ENCODE results near the gene SYNM.

SYNM gene

DNA sequence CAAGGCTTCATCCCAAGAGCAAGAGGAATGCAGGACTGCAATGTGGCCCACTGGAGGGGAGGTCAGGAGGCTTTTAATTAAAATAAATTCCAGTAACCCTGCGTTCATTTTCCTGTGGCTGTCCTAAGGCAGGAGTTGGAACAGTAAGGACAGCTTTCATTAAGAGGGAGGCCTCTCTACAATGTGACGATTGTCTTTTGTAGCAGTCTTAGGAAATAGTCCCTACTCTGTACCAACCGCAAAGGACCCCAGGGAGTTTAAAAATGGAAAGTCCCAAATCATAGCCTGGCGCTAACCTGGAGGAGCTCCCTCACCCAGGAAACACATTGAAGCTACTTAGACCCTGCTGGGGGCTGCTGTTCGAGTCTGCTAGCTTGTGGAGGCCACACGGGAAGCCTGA, 62.8 kb downstream of the SYNM start:
- Histone ChIP-seq H3K36me3 (ENCODE audit: insufficient read depth, low read length) (peaks cover 14% of the 10 kb centered on the region), H3K4me2 (ENCODE audit: low read length) (no peak overlapping the region), H3K4me1 (ENCODE audit: control insufficient read depth, insufficient read depth, low read length) (no peaks in the 10 kb centered on the region), H3K27me3 (ENCODE audit: control insufficient read depth, insufficient read depth, low read length) (no peaks in the 10 kb centered on the region), H3K9me3 (replicated peaks; ENCODE audit: low read length) (no peaks in the 10 kb centered on the region), H3K4me3 (ENCODE audit: low read length) (no peak overlapping the region), H3K9ac (ENCODE audit: low read depth, low read length) (no peak overlapping the region)

DNA sequence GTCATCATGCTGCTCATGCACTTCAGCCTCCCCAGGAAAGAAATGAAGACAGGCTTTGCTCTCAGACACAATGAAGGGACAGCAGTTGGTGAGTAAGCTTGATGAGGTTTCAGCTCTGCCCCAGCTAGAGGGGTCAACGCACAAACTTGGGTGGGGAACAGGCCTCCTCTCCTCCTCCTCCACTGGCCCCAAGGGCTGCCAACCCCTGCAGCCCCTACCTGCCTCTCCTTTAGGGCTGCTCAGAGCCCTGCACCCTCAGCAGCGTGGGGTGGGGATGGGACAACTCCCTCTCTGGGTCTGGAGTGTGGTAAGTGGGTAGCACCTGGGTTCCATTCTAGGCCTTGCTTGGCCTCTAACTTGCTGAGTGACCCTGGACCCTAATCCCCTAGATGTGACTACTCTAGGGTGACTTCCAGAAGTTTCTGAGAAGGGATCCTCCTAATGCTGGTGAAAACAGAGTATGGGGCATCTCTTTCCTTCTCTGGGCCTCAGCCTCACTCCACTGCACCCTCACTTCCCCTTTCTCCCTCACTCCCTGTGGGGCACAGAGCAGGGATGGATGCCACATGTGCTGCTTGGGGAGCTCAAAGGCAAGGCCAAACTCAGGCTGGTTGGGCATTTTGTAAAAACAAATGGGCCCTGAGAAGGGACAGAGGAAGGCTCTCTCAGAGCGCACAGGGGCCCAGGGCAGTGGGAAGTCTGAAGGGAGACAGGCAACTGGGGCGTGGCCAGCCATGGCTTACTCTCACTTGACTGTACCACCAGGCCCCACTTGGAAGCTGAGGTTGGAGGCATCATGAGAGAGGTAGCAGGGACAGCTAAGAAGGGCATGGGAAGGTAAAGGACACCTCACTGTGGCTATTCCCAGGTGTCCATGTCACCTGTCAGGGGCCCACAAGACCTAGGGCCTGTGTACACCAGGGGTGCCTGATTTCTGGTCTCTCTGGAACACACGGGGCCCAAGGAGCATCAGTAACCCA, 64.0 kb downstream of the SYNM start:
- Histone ChIP-seq H3K4me1 (ENCODE audit: control insufficient read depth, insufficient read depth, low read length) (no peaks in the 10 kb centered on the region), H3K4me2 (ENCODE audit: low read length) (no peak overlapping the region), H3K36me3 (ENCODE audit: insufficient read depth, low read length) (peaks cover 19% of the 10 kb centered on the region), H3K9me3 (replicated peaks; ENCODE audit: low read length) (no peaks in the 10 kb centered on the region), H3K27me3 (ENCODE audit: control insufficient read depth, insufficient read depth, low read length) (no peaks in the 10 kb centered on the region), H3K9ac (ENCODE audit: low read depth, low read length) (no peak overlapping the region), H3K4me3 (ENCODE audit: low read length) (no peak overlapping the region)

DNA sequence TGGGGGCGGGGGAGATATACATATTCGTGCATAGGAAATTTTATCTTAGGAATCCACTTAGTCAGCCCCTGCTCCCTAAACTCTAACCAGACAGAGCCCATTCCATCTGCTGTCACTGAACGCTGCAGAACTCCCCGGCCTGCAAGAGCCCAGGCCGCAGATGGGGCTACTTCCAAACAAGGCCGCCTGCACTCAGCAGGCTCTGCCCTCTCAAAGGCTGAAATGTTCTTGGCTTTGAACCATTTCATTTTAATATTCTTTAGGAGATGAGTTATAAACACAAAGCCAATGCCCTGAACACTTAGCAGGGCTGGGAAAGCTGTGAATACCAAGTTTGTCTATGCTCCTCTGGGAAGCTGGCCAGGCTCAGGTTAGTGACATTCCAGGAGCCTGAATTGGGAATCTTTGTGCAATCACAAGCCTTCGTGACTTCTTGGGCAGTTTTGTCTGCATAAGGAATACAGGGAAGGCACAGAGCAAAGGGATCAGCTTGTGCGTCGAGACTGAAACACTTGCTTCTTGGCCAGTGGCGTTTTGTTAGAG, 65.0 kb downstream of the SYNM start:
- H3K27me3 ChIP-seq (ENCODE audit: control insufficient read depth, insufficient read depth, low read length): no peaks in the 10 kb centered on the region
- H3K4me2 ChIP-seq (ENCODE audit: low read length): no peak overlapping the region
- H3K4me3 ChIP-seq (ENCODE audit: low read length): no peak overlapping the region
- H3K36me3 ChIP-seq (ENCODE audit: insufficient read depth, low read length): peaks cover 19% of the 10 kb centered on the region
- no peaks in the 10 kb centered on the region for H3K4me1 ChIP-seq (ENCODE audit: control insufficient read depth, insufficient read depth, low read length)
- H3K9ac ChIP-seq (ENCODE audit: low read depth, low read length): no peak overlapping the region
- no peaks in the 10 kb centered on the region for H3K9me3 ChIP-seq (replicated peaks; ENCODE audit: low read length)

DNA sequence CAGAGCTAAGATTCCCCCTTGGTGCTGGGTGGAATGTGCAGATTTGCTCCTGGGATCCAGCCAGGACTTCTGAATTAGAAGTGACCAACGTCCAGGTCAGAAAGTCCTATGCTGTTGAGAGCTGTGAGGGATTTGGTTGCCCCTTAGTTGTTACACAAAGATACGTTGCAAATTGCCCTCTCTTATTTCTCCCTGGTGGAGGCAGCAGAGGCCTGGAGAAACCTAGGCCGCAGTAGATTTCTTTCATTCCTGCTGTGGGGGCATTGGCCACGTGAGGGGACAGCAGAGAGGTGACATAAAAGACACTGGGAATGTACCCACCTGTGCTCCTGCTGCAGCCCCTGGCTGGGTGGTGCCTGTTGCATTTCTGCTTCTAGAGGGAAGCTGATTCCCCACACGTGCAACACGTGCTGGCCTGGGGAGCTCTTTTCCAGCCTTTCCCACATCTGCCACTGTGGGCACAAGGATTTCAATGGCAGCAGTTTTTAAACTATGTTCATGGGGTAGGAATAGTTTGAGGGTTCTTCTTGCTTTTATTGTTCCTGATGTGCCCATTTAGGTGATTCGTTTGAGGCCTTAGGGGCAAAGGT, 65.7 kb downstream of the SYNM start:
- no peaks in the 10 kb centered on the region for H3K4me1 ChIP-seq (ENCODE audit: control insufficient read depth, insufficient read depth, low read length)
- peaks cover 21% of the 10 kb centered on the region for H3K36me3 ChIP-seq (ENCODE audit: insufficient read depth, low read length)
- H3K9ac ChIP-seq (ENCODE audit: low read depth, low read length): no peak overlapping the region
- no peaks in the 10 kb centered on the region for H3K9me3 ChIP-seq (replicated peaks; ENCODE audit: low read length)
- no peak overlapping the region for H3K4me3 ChIP-seq (ENCODE audit: low read length)
- no peak overlapping the region for H3K4me2 ChIP-seq (ENCODE audit: low read length)
- H3K27me3 ChIP-seq (ENCODE audit: control insufficient read depth, insufficient read depth, low read length): no peaks in the 10 kb centered on the region

DNA sequence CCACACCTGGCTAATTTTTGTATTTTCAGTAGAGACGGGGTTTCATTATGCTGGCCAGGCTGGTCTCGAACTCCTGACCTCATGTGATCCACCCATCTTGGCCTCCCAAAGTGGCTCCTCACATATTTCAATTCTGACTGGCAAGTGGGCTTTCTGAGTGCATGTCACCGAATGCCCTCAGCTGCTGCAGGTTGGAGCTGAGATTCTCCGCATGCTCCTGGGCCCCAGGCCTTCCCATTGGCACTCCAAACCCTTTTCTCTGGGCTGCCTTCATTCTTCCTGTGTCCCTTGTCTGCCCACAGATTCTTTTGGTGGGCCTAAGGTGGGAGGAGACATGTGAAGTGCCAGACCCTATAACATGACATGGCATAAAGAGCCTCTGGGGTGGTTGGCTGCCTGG, 67.3 kb downstream of the SYNM start:
- H3K4me1 ChIP-seq (ENCODE audit: control insufficient read depth, insufficient read depth, low read length): peaks cover 5% of the 10 kb centered on the region
- H3K9me3 ChIP-seq (replicated peaks; ENCODE audit: low read length): no peaks in the 10 kb centered on the region
- no peak overlapping the region for H3K9ac ChIP-seq (ENCODE audit: low read depth, low read length)
- peaks cover 21% of the 10 kb centered on the region for H3K36me3 ChIP-seq (ENCODE audit: insufficient read depth, low read length)
- H3K4me2 ChIP-seq (ENCODE audit: low read length): no peak overlapping the region
- no peak overlapping the region for H3K4me3 ChIP-seq (ENCODE audit: low read length)
- no peaks in the 10 kb centered on the region for H3K27me3 ChIP-seq (ENCODE audit: control insufficient read depth, insufficient read depth, low read length)

DNA sequence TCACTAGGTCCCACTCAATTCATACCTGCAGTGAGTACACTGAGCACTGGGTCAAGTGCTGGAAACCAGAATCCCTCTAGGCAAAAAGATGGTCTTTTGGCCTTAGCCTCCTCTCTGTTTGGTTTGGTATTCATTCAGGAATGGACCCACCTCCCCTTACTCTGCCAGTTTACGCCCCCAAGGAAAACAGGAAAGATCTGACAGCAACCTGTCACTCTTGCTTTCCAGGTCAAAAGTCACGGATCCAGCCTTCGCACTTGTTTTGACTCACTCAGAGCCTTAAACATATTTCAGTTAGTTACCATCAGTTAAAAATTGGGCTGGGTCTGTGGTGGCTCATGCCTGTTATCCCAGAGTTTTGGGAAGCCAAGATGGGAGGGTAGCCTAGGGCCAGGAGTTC, 68.1 kb downstream of the SYNM start:
- Histone ChIP-seq H3K9ac (ENCODE audit: low read depth, low read length) (no peak overlapping the region), H3K9me3 (replicated peaks; ENCODE audit: low read length) (no peaks in the 10 kb centered on the region), H3K36me3 (ENCODE audit: insufficient read depth, low read length) (peaks cover 21% of the 10 kb centered on the region), H3K4me3 (ENCODE audit: low read length) (no peak overlapping the region), H3K27me3 (ENCODE audit: control insufficient read depth, insufficient read depth, low read length) (no peaks in the 10 kb centered on the region), H3K4me2 (ENCODE audit: low read length) (no peak overlapping the region), H3K4me1 (ENCODE audit: control insufficient read depth, insufficient read depth, low read length) (peaks cover 8% of the 10 kb centered on the region)

DNA sequence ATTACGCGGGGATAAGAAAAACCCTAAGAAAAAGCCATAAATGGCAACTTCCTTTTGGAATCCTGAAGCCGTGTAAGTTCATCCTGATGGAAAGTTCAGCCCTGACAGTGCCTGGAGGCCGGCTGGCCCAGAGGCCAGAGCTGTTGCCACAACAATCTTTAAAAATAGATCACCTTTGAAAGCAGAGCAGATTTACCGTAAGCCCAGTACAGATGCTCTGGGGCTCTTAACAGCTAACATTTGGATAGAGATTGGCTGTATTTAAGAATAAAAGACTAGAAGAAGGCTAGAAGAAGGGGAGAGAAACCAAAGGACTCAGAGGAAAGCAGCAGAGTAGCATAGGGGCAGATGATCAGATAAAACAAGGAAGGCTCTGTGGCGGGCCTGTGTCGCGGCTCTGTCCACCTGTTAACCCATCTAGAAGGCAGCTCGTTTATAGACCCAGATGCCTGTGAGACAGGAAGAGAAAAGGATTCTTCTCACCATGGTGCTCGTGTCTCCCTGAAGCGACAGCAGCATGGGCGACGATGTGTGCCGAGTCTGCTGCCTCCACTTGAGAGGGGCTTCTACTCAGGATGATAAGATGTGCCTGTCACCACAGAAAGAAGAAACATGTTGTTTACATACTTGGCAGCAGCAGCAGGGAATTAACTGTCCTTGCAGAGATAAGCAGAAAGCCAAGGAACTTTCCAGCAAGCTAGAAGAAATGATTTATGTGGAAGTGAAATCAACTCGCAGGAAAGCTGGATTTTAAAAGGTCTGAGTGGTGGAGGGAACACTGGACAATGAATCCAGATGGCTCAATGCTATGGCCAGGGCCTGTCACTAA, 69.9 kb downstream of the SYNM start:
- Histone ChIP-seq H3K27me3 (ENCODE audit: control insufficient read depth, insufficient read depth, low read length) (no peaks in the 10 kb centered on the region), H3K4me3 (ENCODE audit: low read length) (no peak overlapping the region), H3K4me2 (ENCODE audit: low read length) (no peak overlapping the region), H3K4me1 (ENCODE audit: control insufficient read depth, insufficient read depth, low read length) (peaks cover 8% of the 10 kb centered on the region), H3K9me3 (replicated peaks; ENCODE audit: low read length) (no peaks in the 10 kb centered on the region), H3K9ac (ENCODE audit: low read depth, low read length) (no peak overlapping the region), H3K36me3 (ENCODE audit: insufficient read depth, low read length) (peaks cover 21% of the 10 kb centered on the region)

DNA sequence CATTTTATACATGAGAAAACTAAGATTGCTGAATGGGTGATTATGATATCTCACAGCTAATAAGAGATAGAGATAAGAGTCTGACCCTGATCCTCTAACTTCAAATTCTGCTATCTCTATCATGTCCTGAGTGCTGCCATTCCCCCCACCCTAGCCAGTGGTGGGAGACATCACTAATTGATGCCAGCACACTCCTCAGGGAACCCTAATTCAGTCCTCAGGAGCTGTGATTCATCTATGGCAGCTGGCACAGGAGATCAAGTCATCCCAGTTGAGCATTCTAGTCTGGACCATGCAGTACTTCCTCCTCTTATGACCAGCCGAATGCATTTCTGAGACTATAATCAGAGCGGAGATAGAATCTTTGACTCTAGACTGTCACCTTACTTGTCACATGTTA, 71.9 kb downstream of the SYNM start:
- Histone ChIP-seq H3K4me2 (ENCODE audit: low read length) (no peak overlapping the region), H3K4me3 (ENCODE audit: low read length) (no peak overlapping the region), H3K27me3 (ENCODE audit: control insufficient read depth, insufficient read depth, low read length) (no peaks in the 10 kb centered on the region), H3K4me1 (ENCODE audit: control insufficient read depth, insufficient read depth, low read length) (peaks cover 8% of the 10 kb centered on the region), H3K9me3 (replicated peaks; ENCODE audit: low read length) (no peaks in the 10 kb centered on the region), H3K9ac (ENCODE audit: low read depth, low read length) (no peak overlapping the region), H3K36me3 (ENCODE audit: insufficient read depth, low read length) (peaks cover 16% of the 10 kb centered on the region)

DNA sequence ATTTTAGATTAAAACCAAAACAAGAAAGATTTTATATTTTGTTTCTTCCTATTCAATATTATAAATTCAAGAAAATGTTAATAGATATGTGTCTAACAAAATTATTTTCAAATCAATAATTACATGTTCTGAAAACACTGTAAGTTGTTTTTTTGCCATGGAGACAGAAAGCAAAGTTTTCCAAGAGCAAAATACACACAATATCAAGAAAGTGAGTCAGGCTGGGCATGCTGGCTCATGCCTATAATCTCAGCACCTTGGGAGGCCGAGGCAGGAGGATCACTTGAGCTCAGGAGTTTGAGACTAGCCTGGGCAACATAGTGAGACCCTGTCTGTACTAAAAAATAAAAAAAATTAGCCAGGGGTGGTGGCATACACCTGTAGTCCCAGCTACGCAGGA, 72.8 kb downstream of the SYNM start:
- Histone ChIP-seq H3K9me3 (replicated peaks; ENCODE audit: low read length) (no peaks in the 10 kb centered on the region), H3K27me3 (ENCODE audit: control insufficient read depth, insufficient read depth, low read length) (no peaks in the 10 kb centered on the region), H3K9ac (ENCODE audit: low read depth, low read length) (no peak overlapping the region), H3K4me2 (ENCODE audit: low read length) (no peak overlapping the region), H3K4me3 (ENCODE audit: low read length) (no peak overlapping the region), H3K36me3 (ENCODE audit: insufficient read depth, low read length) (peaks cover 11% of the 10 kb centered on the region), H3K4me1 (ENCODE audit: control insufficient read depth, insufficient read depth, low read length) (peaks cover 8% of the 10 kb centered on the region)

DNA sequence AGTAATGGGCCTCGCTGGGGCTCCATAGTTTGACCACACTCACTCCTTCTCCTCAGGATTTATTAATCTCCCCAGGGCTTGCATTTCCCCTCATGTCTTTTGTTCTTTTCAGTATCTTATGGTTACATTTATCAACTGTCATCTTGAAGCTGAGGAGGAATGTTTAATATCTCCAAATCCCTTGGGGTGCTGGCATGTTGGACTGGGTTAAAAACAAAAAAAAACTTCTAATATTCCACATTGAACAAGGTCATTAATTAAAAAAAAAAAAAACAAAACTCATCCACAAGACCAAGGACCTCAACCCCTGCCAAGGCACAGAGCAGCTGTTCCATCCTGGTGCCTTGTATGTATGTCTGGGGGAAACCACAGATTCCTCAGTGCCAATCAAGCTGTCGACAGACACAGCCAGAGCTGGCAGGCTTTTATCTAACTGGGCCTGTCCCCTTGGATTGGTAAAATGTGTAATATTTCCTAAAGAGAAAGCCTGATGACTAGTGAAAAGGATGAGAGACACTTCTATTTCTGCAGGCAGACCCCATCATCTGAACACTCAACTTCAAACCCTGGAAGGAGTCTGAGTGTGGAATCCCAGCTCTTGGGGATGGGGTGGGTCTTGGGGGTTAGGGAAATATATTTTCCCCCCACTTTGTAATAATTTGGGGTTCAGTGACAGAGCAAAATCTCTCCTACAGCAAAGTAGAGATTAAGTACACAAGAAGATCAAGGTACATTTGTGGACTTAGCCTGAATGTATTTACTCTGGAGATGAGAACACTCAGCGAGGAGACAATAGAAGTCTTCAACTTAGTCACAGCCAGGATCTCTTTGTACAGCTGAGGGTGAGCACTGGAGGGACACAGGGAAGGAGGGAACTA, 75.4 kb downstream of the SYNM start:
- H3K4me3 ChIP-seq (ENCODE audit: low read length): no peak overlapping the region
- H3K36me3 ChIP-seq (ENCODE audit: insufficient read depth, low read length): peaks cover 3% of the 10 kb centered on the region
- H3K27me3 ChIP-seq (ENCODE audit: control insufficient read depth, insufficient read depth, low read length): no peaks in the 10 kb centered on the region
- H3K4me1 ChIP-seq (ENCODE audit: control insufficient read depth, insufficient read depth, low read length): peaks cover 8% of the 10 kb centered on the region
- no peak overlapping the region for H3K4me2 ChIP-seq (ENCODE audit: low read length)
- H3K9me3 ChIP-seq (replicated peaks; ENCODE audit: low read length): no peaks in the 10 kb centered on the region
- no peak overlapping the region for H3K9ac ChIP-seq (ENCODE audit: low read depth, low read length)

Measured in skeletal muscle satellite cell (primary cell).